Measurements from ENCODE around the gene PACRGL. TPM values are rescaled to one million over a fixed set of nuclear protein-coding genes. Genes with fewer than 3 reads are reported as not detected.

The PACRGL gene
- total RNA-seq (10 to 100 TPM; 18.7 to 19.5 TPM), polyA plus RNA-seq (10 to 100 TPM; 13.4 to 17.5 TPM)
- long read RNA-seq, donor 1, partial matches to known transcripts, result 2 of 14 reads
- long read RNA-seq, donor 1, other reads (novel, unspliced or antisense), result 10 of 14 reads
- long read RNA-seq, donor 2, partial matches to known transcripts, result 3 of 8 reads
- long read RNA-seq, donor 2, other reads (novel, unspliced or antisense), result 5 of 8 reads

DNA sequence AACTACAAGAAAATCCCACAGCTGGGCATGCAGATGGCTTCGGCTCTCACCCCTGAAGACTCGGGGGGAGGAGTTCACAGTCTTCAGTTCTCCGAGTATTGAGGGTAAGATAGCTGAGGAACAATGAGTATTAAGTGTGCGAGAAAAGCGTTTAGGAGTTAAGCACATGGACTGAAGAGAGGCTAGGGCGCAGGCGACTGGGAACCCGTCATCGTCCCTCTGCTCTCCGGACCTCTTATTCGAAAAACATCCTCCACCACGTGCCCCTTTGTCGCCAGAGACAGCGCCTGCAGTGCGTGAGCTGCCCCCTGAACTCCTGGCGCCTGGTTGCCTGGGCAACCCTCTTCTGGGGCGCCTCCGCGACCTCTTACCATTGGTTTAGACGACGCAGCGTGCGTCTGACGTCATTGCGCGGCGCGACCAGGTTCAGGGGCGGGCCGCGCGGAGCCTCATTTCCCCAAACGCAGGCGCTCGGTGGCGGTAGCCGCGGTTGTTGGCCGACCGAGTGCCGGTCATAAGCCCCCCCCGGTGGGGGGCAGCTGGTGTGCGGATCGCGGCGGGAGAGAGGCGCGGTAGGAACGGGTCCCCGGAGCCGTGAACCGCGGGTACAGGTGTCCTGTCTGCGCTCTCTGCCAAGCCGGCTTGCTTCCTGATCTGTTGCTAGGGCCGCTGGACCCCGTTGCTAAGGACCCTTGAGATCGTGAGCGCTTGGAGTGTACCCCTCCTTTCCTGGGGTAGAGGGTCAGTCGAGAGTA, at the start of gene PACRGL:
PACRGL (plus strand) TSS at position 452 of the 755 bp plus-strand sequence. CDS start 4,024 bp downstream, outside the sequence.
- no peaks in the 10 kb centered on the region for H3K9me3 ChIP-seq (ENCODE audit: control insufficient read depth, low read length)
- H3K36me3 ChIP-seq (ENCODE audit: control insufficient read depth in 1 of 2, insufficient read depth in 2 of 2, low read length in 1 of 2), result peaks cover 0 to 2% of the 10 kb centered on the region in 2 donors
- H3K4me1 ChIP-seq (ENCODE audit: control insufficient read depth in 1 of 2, insufficient read depth in 2 of 2, low read length in 2 of 2), result peaks cover 0 to 5% of the 10 kb centered on the region in 2 donors
- H3K27ac ChIP-seq (ENCODE audit: low read depth in 1 of 2, low read length in 2 of 2), result peak within 1 kb of the TSS in 1 of 2 donors; percentile 60
- DNase-seq (peak; percentile 97 to 98), ATAC-seq (ENCODE audit: low FRiP score) (peak; percentile 99)
- intact Hi-C loops (cut with DNase I), result no loop called here
- H3K4me3 ChIP-seq (ENCODE audit: low read length in 2 of 2), result peak within 1 kb of the TSS; percentile 62 to 78
- 0% methylated on average over 60 of the region's 60 CpGs for WGBS, 2 donors
- no peaks in the 10 kb centered on the region for H3K27me3 ChIP-seq (ENCODE audit: control insufficient read depth in 1 of 2, insufficient read depth in 2 of 2, low read length in 1 of 2)

DNA sequence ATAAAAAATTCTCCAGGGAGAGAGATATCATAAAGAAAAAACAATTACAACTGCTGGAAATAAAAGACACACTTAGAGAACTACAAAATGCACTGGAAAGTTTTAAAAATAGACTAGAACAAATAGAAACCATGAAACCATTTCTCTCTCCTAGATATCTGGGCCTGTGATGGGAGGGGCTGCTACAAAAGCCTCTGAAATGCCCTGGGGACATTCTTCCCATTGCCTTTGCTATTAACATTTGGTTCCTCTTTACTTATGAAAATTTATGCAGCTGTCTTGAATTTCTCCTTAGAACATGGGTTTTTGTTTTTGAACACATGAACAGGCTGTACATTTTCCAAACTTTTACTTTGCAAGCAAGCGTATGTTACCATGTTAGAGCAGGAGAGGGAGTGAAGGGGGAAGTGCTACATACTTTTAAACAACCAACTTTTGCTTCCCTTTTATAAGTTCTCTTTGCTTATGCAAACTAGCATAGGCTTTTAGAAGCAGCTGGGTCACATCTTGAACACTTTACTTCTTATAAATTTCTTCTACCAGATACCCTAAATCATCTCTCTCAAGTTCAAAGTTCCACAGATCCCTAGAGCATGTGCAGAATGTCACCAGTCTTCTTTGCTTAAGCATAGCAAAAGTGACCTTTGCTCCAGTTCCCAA, 47.9 kb upstream of the PACRGL start:
- intact Hi-C loops (cut with DNase I), result no loop called here

DNA sequence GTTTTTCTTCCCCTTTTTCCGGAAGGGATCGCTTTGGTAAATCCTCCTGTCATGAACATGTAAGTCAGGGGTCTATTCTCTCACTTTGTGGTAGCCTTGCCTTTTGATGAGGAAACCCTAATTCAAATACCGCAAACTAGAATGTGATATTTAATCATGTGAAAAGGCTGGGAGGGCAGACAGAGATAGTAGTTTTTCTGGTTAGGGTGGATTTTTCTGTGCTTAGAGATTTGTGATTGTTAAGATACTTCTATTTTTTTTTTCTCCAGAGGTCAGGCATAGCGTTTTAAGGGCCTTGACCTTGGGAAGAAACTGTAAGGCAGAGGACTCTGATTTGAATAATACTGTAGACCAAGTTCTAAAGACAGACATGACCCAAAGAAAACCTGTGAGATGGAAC, 41.8 kb upstream of the PACRGL start:
- Histone ChIP-seq H3K9me3 (ENCODE audit: control insufficient read depth, low read length) (no peaks in the 10 kb centered on the region), H3K4me1 (ENCODE audit: control insufficient read depth in 1 of 2, insufficient read depth in 2 of 2, low read length in 2 of 2) (no peaks in the 10 kb centered on the region), H3K4me3 (ENCODE audit: low read length in 2 of 2) (no peak overlapping the region), H3K36me3 (ENCODE audit: control insufficient read depth in 1 of 2, insufficient read depth in 2 of 2, low read length in 1 of 2) (no peaks in the 10 kb centered on the region), H3K27ac (ENCODE audit: low read depth in 1 of 2, low read length in 2 of 2) (no peak overlapping the region), H3K27me3 (ENCODE audit: control insufficient read depth in 1 of 2, insufficient read depth in 2 of 2, low read length in 1 of 2) (no peaks in the 10 kb centered on the region)
- WGBS, 2 donors, result 71 to 80% methylated on average over 4 of the region's 4 CpGs
- no peak for DNase-seq
- no peak for ATAC-seq (ENCODE audit: low FRiP score)
- intact Hi-C loops (cut with DNase I), result no loop called here

More for the DNA sequence above, 47.9 kb upstream of the PACRGL start:
- ATAC-seq (ENCODE audit: low FRiP score), result no peak
- Histone ChIP-seq H3K4me1 (ENCODE audit: control insufficient read depth in 1 of 2, insufficient read depth in 2 of 2, low read length in 2 of 2) (no peaks in the 10 kb centered on the region), H3K36me3 (ENCODE audit: control insufficient read depth in 1 of 2, insufficient read depth in 2 of 2, low read length in 1 of 2) (no peaks in the 10 kb centered on the region), H3K9me3 (ENCODE audit: control insufficient read depth, low read length) (no peaks in the 10 kb centered on the region), H3K27me3 (ENCODE audit: control insufficient read depth in 1 of 2, insufficient read depth in 2 of 2, low read length in 1 of 2) (no peaks in the 10 kb centered on the region), H3K4me3 (ENCODE audit: low read length in 2 of 2) (no peak overlapping the region), H3K27ac (ENCODE audit: low read depth in 1 of 2, low read length in 2 of 2) (no peak overlapping the region)
- 78 to 87% methylated on average over 1 of the region's 1 CpG for WGBS, 2 donors
- DNase-seq, result no peak

DNA sequence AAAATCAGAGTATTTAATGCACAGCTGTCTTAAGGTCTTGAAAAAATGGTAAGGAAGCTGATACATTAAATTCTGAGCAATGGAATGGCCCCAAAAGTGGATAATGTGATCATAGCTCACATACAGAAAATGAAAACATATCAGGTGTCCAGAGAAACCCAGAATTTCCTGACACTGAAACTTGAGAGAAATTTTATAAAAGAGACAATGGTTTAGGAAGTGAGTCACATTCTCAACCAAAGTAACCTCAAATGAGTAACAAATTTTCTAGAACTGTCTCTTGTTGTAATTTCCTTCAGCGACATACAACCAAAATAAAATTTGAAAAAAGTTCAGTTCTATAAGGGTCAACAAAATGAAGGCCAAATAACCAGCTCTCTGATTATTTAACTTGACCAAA, 37.4 kb upstream of the PACRGL start:
- ATAC-seq (ENCODE audit: low FRiP score) (no peak), DNase-seq (no peak)
- Histone ChIP-seq H3K4me1 (ENCODE audit: control insufficient read depth in 1 of 2, insufficient read depth in 2 of 2, low read length in 2 of 2) (no peaks in the 10 kb centered on the region), H3K27ac (ENCODE audit: low read depth in 1 of 2, low read length in 2 of 2) (no peak overlapping the region), H3K4me3 (ENCODE audit: low read length in 2 of 2) (no peak overlapping the region), H3K36me3 (ENCODE audit: control insufficient read depth in 1 of 2, insufficient read depth in 2 of 2, low read length in 1 of 2) (no peaks in the 10 kb centered on the region), H3K27me3 (ENCODE audit: control insufficient read depth in 1 of 2, insufficient read depth in 2 of 2, low read length in 1 of 2) (peaks cover 0 to 2% of the 10 kb centered on the region in 2 donors), H3K9me3 (ENCODE audit: control insufficient read depth, low read length) (no peaks in the 10 kb centered on the region)
- 0 to 36% methylated on average over 1 of the region's 1 CpG for WGBS, 2 donors
- intact Hi-C loops (cut with DNase I), result no loop called here

DNA sequence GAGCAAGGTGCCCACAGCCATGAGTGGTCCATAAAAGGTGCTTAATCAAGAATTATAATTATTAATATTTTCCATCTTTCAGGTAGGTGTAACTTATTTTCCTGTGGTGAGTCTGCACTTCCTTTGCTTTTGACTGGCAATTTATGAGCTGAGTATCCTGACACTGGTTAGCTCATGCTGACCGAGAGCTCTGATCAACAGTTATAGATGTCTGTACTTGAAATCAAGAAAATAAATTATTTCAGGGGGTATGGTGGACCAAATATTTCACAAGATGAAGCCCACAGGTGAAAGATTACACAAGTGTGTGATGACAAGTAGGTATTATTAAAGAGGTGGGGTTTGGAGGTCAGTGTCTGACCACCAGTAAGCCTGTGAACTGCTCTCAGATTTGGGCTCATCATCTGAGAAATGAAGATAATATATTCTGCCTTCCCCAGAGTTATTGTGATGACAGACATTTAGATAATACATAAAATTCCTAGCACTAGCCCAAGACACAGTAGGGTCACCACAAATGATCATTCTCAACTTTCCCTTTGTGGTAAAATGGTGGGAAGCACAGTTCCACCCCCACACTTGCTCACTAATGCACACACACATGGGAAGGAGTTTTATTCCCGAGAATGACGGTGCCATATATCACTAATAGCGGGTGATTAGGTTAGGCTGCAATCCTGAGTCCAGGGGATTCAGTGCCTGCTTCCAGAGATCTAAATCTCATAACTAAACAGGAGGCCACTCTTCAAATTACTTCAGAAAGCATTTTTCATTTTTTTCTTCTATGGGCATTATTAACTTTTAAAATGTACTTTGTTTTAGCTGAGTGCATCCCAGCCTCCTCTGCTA, 34.0 kb upstream of the PACRGL start:
- Histone ChIP-seq H3K36me3 (ENCODE audit: control insufficient read depth in 1 of 2, insufficient read depth in 2 of 2, low read length in 1 of 2) (no peaks in the 10 kb centered on the region), H3K4me1 (ENCODE audit: control insufficient read depth in 1 of 2, insufficient read depth in 2 of 2, low read length in 2 of 2) (no peaks in the 10 kb centered on the region), H3K4me3 (ENCODE audit: low read length in 2 of 2) (no peak overlapping the region), H3K27me3 (ENCODE audit: control insufficient read depth in 1 of 2, insufficient read depth in 2 of 2, low read length in 1 of 2) (peaks cover 0 to 2% of the 10 kb centered on the region in 2 donors), H3K27ac (ENCODE audit: low read depth in 1 of 2, low read length in 2 of 2) (no peak overlapping the region), H3K9me3 (ENCODE audit: control insufficient read depth, low read length) (peaks cover 2% of the 10 kb centered on the region)
- ATAC-seq (ENCODE audit: low FRiP score), result no peak
- intact Hi-C loops (cut with DNase I), result no loop called here
- 48 to 52% methylated on average over 4 of the region's 4 CpGs for WGBS, 2 donors
- no peak for DNase-seq

DNA sequence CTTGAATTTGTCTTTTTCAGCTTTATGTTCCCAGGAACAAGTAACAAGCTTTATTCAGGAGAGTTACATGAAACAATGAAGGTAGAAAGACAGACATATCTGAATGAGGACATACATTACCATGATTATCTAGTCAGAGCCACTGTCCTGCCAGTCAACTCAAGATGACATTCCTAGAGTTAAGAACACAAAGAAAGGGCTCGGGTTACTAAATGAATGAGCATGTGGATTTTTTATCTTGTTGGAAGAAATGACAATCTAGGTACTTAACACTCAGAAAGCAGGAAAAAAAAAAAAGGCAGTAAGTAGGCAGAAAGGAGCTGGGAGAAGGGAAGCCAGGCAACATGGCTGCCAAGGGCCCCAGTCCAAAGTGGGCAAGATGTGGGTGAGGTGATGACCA, 28.0 kb upstream of the PACRGL start:
- intact Hi-C loops (cut with DNase I), result no loop called here
- Histone ChIP-seq H3K4me1 (ENCODE audit: control insufficient read depth in 1 of 2, insufficient read depth in 2 of 2, low read length in 2 of 2) (no peaks in the 10 kb centered on the region), H3K36me3 (ENCODE audit: control insufficient read depth in 1 of 2, insufficient read depth in 2 of 2, low read length in 1 of 2) (no peaks in the 10 kb centered on the region), H3K27ac (ENCODE audit: low read depth in 1 of 2, low read length in 2 of 2) (no peak overlapping the region), H3K27me3 (ENCODE audit: control insufficient read depth in 1 of 2, insufficient read depth in 2 of 2, low read length in 1 of 2) (peaks cover 0 to 4% of the 10 kb centered on the region in 2 donors), H3K4me3 (ENCODE audit: low read length in 2 of 2) (no peak overlapping the region), H3K9me3 (ENCODE audit: control insufficient read depth, low read length) (peaks cover 2% of the 10 kb centered on the region)
- ATAC-seq (ENCODE audit: low FRiP score), result no peak
- DNase-seq, result no peak
- 66 to 67% methylated on average over 1 of the region's 1 CpG for WGBS, 2 donors

DNA sequence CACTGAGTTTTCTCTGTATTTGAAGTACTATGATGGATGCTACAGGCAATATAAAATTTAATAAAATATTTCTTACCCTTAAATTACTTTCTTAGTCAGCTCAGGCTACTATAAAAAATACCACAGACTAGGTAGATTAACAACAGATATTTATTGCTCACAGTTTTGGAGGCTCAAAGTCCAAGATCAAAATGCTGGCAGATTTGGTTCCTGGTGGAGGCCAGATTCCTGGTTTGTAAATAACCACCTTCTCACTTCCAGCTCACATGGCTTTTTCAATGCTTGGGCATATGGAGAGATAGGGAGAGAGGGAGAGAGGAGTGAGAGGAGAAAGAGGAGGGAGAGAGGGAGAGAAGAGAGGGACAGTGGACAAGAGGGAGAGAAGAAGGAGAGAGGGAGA, 24.5 kb upstream of the PACRGL start:
- Histone ChIP-seq H3K27me3 (ENCODE audit: control insufficient read depth in 1 of 2, insufficient read depth in 2 of 2, low read length in 1 of 2) (peaks cover 0 to 2% of the 10 kb centered on the region in 2 donors), H3K4me3 (ENCODE audit: low read length in 2 of 2) (no peak overlapping the region), H3K9me3 (ENCODE audit: control insufficient read depth, low read length) (peaks cover 1% of the 10 kb centered on the region), H3K27ac (ENCODE audit: low read depth in 1 of 2, low read length in 2 of 2) (no peak overlapping the region), H3K4me1 (ENCODE audit: control insufficient read depth in 1 of 2, insufficient read depth in 2 of 2, low read length in 2 of 2) (no peaks in the 10 kb centered on the region), H3K36me3 (ENCODE audit: control insufficient read depth in 1 of 2, insufficient read depth in 2 of 2, low read length in 1 of 2) (no peaks in the 10 kb centered on the region)
- intact Hi-C loops (cut with DNase I), result no loop called here
- no peak for DNase-seq
- no peak for ATAC-seq (ENCODE audit: low FRiP score)

DNA sequence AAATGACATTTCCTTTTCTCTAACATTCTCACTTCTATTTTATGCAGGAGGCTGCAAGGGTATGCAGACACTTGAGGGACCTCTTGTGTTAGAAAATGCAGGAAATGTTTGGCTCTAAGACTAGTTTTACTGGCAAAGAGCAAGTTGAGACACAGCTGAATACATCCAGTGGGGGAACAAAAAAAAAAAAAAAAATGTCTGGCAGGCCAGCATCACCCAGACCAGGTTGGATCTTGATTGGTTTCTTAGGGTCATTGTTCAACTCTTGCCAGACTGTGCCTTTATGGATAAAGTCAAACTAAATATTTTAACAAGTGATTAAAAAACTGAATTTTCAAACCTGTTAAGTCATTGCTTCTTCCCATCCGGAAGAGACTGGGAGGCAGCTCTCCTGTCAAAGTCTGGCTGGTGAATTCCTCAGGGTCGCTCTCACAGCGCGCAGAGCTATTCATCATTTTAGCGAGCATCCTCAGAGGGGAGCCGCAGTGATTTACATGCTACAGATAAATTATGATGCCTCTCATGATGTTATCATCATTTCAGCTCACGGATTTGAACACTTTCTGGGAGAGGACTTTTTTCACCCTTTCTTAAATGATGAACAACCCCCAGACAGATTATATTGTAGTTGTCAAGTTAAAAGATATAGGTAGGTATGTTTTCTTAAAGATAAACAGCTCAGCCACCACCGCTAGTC, 23.6 kb upstream of the PACRGL start:
- Histone ChIP-seq H3K4me1 (ENCODE audit: control insufficient read depth in 1 of 2, insufficient read depth in 2 of 2, low read length in 2 of 2) (no peaks in the 10 kb centered on the region), H3K4me3 (ENCODE audit: low read length in 2 of 2) (no peak overlapping the region), H3K27me3 (ENCODE audit: control insufficient read depth in 1 of 2, insufficient read depth in 2 of 2, low read length in 1 of 2) (peaks cover 0 to 2% of the 10 kb centered on the region in 2 donors), H3K9me3 (ENCODE audit: control insufficient read depth, low read length) (peaks cover 1% of the 10 kb centered on the region), H3K27ac (ENCODE audit: low read depth in 1 of 2, low read length in 2 of 2) (no peak overlapping the region), H3K36me3 (ENCODE audit: control insufficient read depth in 1 of 2, insufficient read depth in 2 of 2, low read length in 1 of 2) (no peaks in the 10 kb centered on the region)
- no peak for DNase-seq
- ATAC-seq (ENCODE audit: low FRiP score), result no peak
- 19 to 22% methylated on average over 8 of the region's 8 CpGs for WGBS, 2 donors
- intact Hi-C loops (cut with DNase I), result no loop called here

Data from aorta (tissue), 5 donors.